NCI-H1417 (cell line): ENCODE results near the gene BCAT1.
"Not testable (repeated sequence)": the region's sequence is repeated elsewhere in the genome, so short reads cannot be mapped to it uniquely, and the experiment has no call there.

Experiments used
- DNase-seq, 3 experiments: peaks; one replicate each; lab custom pipeline; 2025; lab: John Stamatoyannopoulos, UW

BCAT1 gene

DNA sequence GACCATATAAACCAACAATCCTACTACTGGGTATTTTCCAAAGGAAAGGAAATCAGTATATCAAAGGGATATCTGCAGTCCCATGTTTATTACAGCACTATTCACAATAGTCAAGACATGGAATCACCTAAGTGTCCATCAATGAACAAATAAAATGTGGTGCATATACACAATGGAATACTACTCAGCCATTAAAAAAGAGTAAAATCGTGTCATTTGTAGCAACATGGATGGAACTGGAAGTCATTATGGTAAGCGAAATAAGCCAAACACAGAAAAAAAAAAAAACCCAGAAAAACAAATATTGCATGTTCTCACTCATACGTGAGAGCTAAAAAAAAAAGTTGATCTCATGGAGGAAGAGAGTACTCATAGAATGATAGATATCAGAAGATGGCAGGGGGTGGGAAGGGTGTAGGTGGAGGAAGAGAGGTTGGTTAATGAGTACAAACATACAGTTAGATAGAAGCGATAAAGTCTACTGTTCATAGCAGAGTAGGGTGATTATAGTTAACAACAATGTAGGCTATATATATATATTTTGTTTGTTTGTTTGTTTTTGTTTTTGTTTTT lies 49.3 kb downstream of the BCAT1 start:
- no peak for DNase-seq

DNA sequence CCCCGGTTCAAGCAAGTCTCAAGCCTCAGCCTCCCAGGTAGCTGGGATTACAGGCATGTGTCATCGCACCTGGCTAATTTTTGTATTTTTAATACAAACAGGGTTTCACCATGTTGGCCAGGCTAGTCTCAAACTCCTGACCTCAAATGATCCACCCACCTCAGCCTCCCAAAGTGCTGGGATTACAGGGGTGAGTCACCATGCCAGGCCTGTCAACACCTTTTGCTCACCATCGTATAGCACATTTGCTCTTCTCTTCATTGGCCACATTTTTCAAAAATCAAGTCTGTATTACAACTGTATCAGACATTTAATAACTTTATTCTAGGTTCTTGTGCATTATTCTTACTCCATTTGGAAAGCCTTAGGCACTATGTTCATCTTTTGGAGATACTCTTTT lies 50.3 kb downstream of the BCAT1 start:
- no peak for DNase-seq

DNA sequence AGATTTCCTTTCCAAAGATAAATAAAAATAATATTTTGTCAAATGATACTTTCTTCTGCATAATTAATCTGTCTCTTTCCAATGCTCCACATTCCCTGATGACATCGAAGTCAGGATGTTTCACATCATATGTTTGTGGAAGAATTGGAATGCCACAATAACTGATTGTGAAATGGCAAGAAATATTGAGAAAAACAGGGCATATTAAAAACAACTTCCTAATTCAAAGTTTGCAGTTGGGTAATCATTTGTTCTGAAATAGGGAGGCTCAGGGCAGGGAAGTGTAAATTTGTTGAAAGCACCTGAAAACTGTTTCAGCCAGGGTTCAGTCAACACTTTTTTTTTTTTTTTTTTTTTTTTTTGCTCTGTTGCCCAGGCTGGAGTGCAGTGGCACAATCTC lies 50.7 kb downstream of the BCAT1 start:
- no peak for DNase-seq

DNA sequence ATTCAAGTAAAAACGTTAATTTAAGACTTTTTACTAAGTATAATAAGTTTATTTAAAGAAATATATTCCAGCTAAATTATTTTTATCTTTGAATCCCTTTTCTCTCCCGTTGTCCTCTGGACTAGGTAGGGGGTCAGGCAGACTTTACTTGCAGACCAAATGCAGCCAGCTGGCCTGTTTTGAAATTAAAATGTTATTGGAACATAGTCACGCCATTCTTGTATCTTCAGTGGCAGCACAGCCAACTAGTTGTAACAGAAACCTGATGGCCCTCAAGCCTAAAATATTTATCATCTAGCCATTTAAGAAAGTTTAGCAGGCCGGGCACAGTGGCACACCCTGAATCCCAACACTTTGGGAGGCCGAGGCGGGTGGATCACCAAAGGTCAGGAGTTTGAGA lies 52.7 kb downstream of the BCAT1 start:
- DNase-seq, result no peak

DNA sequence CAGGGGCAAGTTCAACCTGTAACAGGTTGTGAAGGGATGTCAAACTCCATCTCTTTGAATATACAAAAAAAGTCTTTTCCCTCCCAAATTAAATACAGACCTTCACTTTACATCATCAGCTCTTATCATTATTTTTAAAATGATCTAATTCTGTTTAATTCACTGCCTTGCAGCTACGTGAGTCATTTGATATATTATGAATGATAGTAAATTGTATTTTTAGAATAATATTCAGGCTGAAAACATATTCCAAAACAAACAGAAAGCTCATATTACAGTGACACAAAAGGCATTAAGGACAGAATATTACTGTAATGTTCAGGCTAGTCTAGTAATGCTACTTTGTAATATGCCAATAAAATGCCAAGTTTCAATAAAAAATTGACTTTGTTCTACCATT lies 53.3 kb downstream of the BCAT1 start:
- no peak for DNase-seq

DNA sequence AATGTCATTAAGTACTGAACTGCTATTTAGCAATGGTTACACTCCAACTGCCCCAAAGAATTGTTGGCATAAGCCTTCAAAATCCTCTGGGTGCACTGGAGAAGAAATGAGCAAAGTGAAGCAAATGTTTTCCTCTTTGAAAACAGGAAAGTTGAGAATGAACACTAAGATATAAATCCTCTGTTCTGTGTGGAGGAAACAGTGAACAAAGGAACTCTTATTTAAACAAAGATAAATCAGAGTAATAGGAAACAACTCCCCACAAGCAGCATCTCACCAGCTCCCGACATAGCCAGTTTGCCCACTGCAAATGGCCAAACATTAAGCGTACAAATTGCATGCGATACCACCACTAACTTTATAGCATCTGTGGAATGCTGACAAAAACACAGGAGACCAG lies 54.0 kb downstream of the BCAT1 start:
- DNase-seq, result no peak

DNA sequence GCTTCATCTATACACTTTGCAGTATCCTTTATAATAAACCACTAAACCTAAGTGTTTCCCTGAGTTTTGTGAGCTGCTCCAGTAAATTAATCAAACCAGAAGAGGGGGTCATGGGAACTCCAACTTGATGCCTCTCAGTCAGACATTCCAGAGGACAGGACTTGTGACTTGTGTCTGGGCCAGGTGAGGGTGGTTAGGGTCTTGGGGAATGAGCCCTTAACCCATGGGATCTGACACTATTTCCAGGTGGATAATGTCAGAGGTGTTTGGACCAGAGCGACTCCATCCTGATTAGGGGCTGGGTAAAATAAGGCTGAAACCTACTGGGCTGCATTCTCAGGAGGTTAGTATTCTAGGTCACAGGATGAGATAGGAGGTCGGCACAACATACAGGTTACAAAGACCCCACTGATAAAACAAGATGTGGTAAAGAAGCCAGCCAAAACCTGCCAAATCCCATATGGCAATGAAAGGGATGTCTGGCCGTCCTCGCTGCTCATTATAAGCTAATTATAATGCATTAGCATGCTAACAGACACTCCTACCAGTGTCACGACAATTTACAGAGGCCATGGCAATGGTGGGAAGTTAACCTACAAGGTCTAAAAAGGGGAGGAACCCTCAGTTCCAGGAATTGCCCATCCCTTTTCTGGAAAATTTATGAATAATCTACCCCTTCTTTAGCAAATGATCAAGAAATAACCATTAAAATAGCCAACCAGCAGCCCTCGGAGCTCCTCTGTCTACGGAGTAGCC lies 58.7 kb downstream of the BCAT1 start:
- DNase-seq, result no peak

DNA sequence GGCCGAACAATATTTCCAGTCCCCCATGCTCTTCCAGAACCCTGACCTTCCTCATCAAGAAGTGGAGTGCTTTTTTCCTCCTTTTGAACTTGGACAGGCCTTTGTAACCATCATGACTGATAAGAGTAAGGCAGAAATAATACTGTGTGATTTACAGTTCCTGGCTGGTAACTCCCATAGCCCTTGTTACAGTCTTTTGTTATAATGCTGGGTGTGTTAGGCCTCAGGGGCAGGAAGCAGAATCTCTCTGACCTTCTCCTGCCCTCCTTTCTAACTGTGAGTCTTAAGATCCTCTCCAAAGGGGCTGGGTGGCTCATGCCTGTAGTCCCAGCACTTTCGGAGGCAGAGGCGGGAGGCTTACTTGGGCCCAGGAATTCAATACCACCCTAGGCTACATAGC lies 59.5 kb downstream of the BCAT1 start:
- no peak for DNase-seq

DNA sequence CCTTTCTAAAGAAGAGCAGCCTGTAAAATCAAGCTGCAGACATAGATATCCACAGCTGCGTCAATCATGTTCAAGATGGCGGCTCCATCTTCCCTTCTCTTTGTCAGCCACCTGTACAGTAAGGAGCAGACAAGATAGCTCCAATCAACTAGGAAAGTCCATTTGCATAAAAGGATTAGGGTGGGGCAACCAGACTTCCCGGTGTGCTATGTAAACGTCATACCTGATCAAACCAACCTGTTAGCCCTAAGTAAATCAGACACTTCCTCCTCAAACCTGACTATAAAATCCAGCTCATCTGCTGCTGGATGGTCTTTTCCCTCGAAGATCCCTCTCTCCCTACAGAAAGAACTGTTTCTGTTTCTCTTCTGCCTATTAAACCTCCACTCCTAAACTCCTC lies 60.1 kb downstream of the BCAT1 start:
- DNase-seq, result no peak

DNA sequence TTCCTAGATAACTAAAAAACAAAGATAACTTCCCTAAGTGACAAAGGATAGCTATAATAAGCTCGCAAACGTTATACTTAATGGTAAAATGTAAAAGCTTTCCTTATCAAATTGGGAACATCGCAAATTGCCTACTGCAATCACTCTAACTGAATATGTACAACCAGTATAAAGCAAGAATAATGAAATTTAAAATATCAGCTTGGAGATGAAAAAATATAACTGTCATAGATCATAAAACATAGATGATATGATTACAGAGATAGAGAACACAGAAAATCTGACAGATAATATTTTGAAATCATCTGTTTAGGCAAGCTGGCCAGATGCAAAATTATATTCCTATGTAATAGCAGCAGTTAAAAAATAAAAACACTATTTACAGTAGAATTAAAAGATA lies 64.0 kb downstream of the BCAT1 start:
- no peak for DNase-seq

DNA sequence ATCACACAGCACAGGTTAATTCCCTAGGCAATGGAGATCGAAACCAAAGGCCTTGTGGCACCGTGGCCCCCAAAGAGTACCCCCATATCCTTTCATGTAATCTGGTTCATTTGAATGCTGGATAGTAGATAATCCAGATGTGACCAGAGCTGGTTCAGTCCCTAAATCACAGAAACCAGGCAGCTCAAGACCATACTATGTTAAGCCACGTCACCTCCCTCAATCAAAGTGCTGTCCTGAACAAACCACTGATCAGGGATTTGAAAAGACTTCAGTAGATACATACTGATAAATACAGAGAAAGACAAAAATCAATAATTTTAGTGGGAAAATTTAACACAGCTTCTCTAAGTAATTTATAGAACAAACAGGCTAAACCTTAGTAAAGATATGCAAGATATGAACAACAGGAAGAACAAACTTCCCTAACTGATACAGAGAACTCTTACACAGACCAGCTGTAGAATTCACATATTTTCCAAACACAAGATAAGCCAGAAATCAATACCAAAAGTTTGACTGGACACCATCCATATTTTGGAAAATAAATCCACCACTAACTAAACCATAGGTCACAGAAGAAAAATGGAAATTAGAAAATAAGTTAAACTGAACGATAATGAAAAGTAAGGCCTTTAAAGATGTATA lies 67.1 kb downstream of the BCAT1 start:
- DNase-seq, result no peak

DNA sequence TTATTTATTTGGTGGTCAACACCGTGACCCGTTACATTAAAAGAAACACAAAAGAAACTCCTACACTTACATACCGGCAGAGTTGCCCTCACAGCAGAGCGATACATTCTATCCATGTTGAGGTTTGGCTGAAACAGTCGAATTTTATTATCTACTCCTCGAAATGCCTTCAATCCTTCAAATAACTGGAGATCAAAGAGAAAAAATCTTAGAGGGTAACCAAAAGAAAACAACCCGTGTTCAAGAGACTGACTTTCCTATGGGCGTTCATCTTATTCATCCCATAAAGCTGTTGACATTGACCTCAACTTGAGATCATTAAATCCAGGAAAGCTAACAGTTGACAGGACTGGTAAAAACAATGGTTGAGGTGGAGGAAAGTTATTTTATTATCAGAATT lies 67.7 kb downstream of the BCAT1 start:
- no peak for DNase-seq

DNA sequence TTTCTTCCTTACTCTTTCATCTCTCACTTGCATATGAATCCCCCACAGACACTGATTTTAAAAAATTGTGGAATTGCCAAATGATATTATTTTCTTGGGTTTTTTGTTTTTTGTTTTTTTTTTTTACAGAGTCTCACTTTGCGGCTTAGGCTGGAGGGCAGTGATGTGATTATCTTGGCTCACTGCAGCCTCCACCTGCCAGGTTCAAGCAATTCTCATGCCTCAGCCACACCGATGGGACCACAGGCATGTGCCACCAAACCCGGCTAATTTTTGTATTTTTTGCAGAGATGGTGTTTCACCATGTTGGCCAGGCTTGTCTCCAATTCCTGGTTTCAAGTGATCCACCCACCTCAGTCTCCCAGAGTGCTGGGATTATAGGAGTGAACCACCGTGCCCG lies 68.2 kb downstream of the BCAT1 start:
- DNase-seq, result no peak

DNA sequence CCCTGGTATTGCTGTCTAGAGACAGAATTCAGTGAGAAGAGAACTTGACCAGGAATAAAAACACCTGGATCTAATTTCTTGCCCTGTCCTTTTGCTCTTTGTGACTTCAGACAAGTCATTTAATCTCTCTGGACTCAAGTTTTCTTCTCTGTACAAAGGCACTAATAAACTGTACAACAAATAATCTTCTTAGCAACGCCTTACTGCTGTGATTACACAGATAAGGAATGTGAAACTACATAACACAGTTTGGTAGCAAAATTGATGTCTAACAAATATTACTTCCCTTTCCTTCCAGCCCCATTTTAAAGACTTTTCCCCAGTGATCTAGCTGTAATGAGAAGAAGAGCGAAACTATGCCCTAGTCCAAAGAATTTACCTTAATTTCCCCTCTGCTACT lies 69.3 kb downstream of the BCAT1 start:
- no peak for DNase-seq

DNA sequence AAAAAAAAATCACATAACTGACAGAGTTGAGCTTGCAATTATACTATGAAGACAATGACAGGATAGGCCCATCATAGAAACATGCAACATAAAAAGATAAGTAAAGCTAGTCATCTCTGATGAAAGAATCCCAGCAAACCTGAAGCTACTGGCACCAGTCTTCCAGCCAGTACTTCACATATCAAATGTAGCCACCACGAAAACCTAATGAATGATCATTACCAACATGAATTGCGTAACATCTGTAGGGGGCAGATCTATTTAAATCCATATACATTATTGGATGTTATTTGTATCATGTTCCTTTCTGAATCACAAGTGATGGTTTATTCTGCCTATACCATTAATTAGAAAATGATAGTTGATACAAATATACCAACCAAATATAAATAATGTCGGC lies 73.9 kb downstream of the BCAT1 start:
- DNase-seq, result no peak

DNA sequence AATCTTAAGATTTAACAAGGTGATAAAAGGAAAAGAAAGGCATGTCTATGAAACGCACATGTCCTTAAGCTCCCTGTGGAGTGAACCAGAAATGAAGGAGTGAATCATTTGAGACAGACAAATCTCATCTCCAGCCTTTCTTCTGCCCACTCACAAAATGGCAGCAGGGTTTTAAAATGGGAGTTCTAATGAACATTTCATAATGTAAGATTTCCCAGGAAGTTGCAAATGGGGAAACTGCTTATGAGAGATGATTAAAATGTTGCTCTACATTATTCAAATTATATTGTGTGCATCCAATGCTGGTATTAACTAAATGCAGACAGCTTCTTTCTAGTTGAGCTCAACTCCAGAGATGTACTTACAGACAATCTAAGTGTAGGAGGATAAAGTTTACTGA lies 76.7 kb downstream of the BCAT1 start:
- DNase-seq, result no peak

DNA sequence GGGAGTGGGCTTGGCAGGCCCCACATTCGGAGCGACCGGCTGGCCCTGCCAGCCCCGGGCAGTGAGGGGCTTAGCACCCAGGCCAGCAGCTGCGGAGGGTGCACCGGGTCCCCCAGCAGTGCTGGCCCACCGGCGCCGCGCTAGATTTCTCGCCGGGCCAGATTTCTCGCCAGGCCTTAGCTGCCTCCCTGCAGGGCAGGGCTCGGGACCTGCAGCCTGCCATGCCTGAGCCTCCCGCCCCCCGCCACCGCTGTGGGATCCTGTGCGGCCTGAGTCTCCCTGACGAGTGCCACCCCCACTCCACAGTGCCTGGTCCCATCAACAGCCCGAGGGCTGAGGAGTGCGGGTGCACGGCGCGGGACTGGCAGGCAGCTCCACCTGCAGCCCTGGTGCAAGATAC lies 82.8 kb downstream of the BCAT1 start:
- not testable (repeated sequence) for DNase-seq

DNA sequence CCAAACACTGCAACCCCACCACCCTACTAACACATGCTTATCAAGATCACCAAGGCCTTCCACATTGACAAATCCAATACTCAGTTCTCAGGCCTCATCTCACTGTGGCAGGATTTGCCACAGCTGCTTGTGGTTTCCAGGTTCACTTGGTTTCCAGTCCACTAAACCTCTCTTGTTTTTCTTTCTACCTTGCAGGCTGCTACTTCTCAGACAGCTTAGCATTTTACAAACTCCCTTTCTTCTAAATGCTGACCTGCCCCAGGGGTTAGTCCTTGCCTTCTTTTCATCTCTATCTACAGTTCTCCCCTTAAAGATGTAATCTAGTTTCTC lies 84.1 kb downstream of the BCAT1 start:
- DNase-seq, result no peak

DNA sequence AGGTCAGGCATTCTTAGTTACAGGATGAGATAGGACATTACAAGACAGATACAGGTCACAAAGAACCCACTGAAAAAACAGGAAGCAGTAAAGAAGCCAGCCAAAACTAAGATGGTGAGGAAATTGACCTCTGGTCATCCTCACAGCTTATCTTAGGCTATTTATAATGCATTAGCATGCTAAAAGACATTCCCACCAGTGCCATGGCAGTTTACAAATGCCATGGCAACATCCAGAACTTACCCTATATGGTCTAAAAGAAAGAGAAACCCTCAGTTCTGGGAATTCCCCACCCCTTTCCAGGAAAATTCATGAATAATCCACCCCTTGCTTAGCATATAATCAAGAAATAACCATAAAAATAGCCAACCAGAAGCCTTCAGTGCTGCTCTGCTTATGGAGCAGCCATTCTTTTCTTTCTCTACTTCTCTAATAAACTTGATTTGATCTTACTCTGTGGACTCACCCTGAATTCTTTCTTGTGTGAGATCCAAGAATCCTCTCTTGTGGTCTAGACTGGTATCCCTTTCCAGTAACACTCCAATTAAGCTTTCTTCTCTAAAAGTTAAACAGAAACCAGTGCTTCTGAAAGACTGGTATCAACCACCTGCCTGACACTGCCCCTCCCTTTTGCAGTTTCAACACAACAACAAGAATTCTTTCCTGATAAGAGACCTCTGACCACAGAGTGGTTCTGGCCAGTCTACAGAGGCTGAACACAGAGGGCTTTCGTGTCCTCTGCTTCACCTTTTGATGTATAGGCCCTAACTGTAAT lies 86.9 kb downstream of the BCAT1 start:
- DNase-seq, result no peak

DNA sequence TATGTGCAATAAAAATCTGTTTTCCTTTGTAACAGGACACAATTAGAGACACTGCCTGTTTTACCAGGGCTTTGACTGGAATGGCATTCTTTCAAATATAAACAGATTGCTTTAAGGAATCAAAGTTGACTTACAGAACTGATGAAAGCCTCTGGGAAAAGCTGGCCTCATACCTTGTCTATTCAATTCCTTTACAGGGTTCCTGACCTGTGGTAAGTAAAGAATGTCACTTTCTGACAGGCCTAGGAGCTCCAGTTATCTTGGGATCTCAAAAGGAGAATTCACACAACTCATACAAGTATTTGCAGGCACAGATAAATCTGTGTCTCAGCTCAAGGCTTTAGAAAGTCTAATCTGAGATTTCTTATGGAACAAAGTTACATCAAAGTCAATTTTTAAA lies 88.4 kb downstream of the BCAT1 start:
- no peak for DNase-seq

DNA sequence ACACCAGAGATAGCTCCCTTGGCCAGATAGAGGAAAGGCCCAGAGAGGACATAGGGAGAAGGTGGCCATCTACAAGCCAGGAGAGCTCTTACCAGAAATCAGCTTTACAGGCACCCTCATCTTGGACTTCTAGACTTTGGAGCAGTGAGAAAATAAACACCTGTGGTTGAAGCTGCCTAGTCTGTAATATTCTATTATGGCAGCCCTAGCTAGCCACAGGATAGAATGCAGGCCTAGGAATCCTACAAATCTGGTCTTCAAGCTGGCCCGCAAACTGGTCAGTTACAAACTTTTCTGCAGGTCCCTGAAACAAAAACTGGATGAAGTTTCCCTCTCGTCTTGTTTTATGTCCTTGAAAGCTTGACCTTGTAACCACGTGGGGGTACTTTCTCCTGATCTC lies 92.4 kb downstream of the BCAT1 start:
- DNase-seq, result no peak

DNA sequence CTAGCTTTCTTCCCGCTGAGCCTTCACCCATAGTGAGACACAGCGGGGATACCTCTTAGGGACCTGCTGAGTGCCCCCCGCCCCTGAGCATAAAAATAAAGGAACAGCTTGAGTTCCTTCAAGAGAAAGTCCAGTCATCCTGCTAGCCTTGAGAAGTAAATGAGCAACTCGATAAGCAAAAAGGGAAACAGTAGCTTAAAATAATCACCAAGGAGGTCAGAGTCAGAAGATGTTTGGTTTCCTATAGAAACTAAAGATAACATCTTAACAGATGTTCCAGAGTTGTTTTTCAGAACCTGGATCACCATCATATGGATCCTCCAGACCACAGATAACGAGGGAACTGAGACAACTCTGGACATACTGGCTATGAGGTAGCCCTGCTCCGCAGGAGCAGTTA lies 94.0 kb downstream of the BCAT1 start:
- DNase-seq, result no peak

DNA sequence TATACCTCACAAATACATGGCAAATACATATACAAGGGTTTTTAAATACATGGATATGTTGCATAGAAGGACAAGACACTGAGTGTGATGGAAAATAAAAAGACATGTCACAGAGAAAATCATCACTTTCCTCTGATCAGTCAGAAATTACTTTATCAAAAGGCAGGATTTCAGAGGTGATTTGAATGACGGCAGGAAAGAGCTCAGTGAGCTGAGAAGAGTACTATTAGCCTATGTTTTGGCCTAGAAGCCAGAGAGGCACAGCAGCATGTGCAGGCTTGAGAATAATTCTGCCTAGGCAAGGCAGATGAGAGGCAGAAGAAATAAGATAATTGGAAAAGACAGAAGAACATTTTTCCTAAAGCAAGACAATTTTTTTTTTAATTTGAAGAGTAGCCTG lies 94.9 kb downstream of the BCAT1 start:
- DNase-seq, result no peak
